ENCODE data around the gene KRT25. TPM values are rescaled to one million over a fixed set of nuclear protein-coding genes. Genes with fewer than 3 reads are reported as not detected.

KRT25 gene
- total and polyA plus RNA-seq, 2 of the 13 experiments (the other 11 are each of a cell fraction or from before 2014, with no cell fraction given): not detected

DNA sequence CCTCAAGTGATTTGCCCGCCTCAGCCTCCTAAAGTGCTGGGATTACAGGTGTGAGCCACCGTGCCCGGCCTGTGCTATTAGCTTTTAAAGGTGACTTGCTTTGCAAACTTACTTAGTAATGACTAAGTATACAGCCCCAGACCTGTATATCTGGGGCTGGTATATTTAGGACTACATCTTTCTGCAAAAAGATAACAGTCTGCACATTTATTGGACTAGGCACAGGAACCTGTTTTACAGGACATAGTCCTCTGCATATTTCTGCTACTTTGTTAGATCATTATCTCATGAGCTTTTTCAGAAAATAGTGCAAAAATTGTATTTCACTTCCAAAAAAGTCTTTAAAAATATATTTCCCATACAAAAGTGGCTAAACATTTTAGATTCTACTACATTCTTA is 52.9 kb downstream of the KRT25 start (continued):
- no peak for TF ChIP-seq ZNF180 (CRISPR knock-in tag; IDR thresholded peaks at IDR 0.05; ENCODE audit: borderline replicate concordance, low read depth)

DNA sequence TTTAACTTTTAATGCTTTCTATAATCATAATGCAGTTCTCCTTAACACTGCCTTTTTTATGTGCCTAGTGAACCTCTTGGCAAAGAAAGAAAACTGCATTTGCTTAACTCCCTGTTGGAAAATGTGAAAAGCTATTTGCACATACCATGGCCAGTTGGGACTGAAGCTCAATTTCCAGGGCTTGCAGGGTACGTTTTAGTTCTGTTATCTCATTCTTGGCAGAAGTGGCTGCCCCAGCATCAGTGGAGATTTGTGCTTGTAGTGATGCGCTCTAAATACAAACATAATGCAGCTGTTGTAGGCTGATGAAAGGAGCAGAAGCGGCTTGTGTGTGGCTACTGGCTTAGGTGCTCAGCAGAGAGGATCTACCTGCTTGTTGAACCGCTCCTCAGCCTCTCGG is 55.3 kb downstream of the KRT25 start:
- intact Hi-C loops (cut with micrococcal nuclease; ENCODE audit: unreplicated experiment) (no loop called here), in situ Hi-C loops (cut with HindIII; ENCODE audit: extremely low pct_ligation_motif_present, low pct_unique_long_range_greater_than_20kb) (no loop called here)
- no TSS peak for BruUV-seq (replicated peaks)
- no peak overlapping the region for H3K4me2 ChIP-seq (ENCODE audit: low read depth, low read length)
- ATAC-seq (no peak), FAIRE-seq (no peak), DNase-seq (ENCODE audit: low spot score) (no peak)
- no peaks in the 10 kb centered on the region for H3K9me3 ChIP-seq (ENCODE audit: low read length)
- no peak overlapping the region for H3K9ac ChIP-seq (ENCODE audit: insufficient read depth, low read depth, low read length)
- H3K27ac ChIP-seq (ENCODE audit: extremely low read length, insufficient read depth, low read length): no peak overlapping the region
- H3K4me1 ChIP-seq (ENCODE audit: insufficient read depth, low read length): peaks cover 19% of the 10 kb centered on the region
- POLR2A ChIA-PET: no interaction called here
- no peaks in the 10 kb centered on the region for H4K20me1 ChIP-seq (ENCODE audit: insufficient read depth, low read length)
- H2AFZ ChIP-seq (ENCODE audit: low read length): no peak overlapping the region
- no peak overlapping the region for H3K4me3 ChIP-seq (replicated peaks in 1 of 3; ENCODE audit: insufficient read depth in 1 of 3, low read depth in 2 of 3, low read length in 3 of 3)
- 54% methylated on average over 5 of the region's 5 CpGs for WGBS (ENCODE audit: low lambda C conversion rate)
- TF ChIP-seq ZNF256 (CRISPR knock-in tag; conservative IDR thresholded peaks at IDR 0.05) (no peak), CBX1 (IDR thresholded peaks at IDR 0.05; ENCODE audit: low read depth) (no peak), HNRNPUL1 (IDR thresholded peaks at IDR 0.05; ENCODE audit: low read depth, low read length) (no peak), KDM2A (CRISPR knock-in tag; IDR thresholded peaks at IDR 0.05; ENCODE audit: borderline replicate concordance, low read depth) (no peak), KLF13 (CRISPR knock-in tag; IDR thresholded peaks at IDR 0.05) (no peak), FOXO1 (CRISPR knock-in tag; IDR thresholded peaks at IDR 0.05) (no peak), REL (CRISPR knock-in tag; conservative IDR thresholded peaks at IDR 0.05) (no peak), ZNF451 (CRISPR knock-in tag; IDR thresholded peaks at IDR 0.05) (no peak), ZNF777 (CRISPR knock-in tag; IDR thresholded peaks at IDR 0.05) (no peak)
- TF ChIP-seq, protein P1, sequence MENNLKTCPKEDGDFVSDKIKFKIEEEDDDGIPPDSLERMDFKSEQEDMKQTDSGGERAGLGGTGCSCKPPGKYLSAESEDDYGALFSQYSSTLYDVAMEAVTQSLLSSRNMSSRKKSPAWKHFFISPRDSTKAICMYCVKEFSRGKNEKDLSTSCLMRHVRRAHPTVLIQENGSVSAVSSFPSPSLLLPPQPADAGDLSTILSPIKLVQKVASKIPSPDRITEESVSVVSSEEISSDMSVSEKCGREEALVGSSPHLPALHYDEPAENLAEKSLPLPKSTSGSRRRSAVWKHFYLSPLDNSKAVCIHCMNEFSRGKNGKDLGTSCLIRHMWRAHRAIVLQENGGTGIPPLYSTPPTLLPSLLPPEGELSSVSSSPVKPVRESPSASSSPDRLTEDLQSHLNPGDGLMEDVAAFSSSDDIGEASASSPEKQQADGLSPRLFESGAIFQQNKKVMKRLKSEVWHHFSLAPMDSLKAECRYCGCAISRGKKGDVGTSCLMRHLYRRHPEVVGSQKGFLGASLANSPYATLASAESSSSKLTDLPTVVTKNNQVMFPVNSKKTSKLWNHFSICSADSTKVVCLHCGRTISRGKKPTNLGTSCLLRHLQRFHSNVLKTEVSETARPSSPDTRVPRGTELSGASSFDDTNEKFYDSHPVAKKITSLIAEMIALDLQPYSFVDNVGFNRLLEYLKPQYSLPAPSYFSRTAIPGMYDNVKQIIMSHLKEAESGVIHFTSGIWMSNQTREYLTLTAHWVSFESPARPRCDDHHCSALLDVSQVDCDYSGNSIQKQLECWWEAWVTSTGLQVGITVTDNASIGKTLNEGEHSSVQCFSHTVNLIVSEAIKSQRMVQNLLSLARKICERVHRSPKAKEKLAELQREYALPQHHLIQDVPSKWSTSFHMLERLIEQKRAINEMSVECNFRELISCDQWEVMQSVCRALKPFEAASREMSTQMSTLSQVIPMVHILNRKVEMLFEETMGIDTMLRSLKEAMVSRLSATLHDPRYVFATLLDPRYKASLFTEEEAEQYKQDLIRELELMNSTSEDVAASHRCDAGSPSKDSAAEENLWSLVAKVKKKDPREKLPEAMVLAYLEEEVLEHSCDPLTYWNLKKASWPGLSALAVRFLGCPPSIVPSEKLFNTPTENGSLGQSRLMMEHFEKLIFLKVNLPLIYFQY (CRISPR knock-in tag; IDR thresholded peaks at IDR 0.05; ENCODE audit: borderline replicate concordance): no peak
- TF ChIP-seq, protein P2, sequence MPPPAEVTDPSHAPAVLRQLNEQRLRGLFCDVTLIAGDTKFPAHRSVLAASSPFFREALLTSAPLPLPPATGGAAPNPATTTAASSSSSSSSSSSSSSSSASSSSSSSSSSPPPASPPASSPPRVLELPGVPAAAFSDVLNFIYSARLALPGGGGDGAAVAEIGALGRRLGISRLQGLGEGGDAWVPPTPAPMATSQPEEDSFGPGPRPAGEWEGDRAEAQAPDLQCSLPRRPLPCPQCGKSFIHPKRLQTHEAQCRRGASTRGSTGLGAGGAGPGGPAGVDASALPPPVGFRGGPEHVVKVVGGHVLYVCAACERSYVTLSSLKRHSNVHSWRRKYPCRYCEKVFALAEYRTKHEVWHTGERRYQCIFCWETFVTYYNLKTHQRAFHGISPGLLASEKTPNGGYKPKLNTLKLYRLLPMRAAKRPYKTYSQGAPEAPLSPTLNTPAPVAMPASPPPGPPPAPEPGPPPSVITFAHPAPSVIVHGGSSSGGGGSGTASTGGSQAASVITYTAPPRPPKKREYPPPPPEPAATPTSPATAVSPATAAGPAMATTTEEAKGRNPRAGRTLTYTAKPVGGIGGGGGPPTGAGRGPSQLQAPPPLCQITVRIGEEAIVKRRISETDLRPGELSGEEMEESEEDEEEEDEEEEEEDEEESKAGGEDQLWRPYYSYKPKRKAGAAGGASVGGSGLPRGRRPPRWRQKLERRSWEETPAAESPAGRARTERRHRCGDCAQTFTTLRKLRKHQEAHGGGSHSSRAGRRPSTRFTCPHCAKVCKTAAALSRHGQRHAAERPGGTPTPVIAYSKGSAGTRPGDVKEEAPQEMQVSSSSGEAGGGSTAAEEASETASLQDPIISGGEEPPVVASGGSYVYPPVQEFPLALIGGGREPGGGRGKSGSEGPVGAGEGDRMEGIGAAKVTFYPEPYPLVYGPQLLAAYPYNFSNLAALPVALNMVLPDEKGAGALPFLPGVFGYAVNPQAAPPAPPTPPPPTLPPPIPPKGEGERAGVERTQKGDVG (CRISPR knock-in tag; IDR thresholded peaks at IDR 0.05; ENCODE audit: borderline replicate concordance): no peak
- H3K79me2 ChIP-seq (ENCODE audit: insufficient read depth, low read length): no peaks in the 10 kb centered on the region
- CTCF ChIA-PET (ENCODE audit: low intra/inter-chr PET ratio, low total read pairs): no interaction called here
- no peaks in the 10 kb centered on the region for H3K36me3 ChIP-seq (replicated peaks in 1 of 2; ENCODE audit: control insufficient read depth in 1 of 2, insufficient read depth in 2 of 2, low read length in 2 of 2)
- peaks cover 2 to 22% of the 10 kb centered on the region in 2 experiments; a peak in 3 of 5 replicates for H3K27me3 ChIP-seq (ENCODE audit: control insufficient read depth in 1 of 2, insufficient read depth in 2 of 2, low read length in 2 of 2)

All from HepG2 (cell line).